ENCODE results near the gene SHB.

The SHB gene

GRCh38 chr9:37876376-37876775 lies 192.7 kb downstream of the SHB start:
- DNase-seq: no peak

GRCh38 chr9:37873955-37874354 lies 195.1 kb downstream of the SHB start:
- DNase-seq: no peak

GRCh38 chr9:37870799-37871176 lies 198.2 kb downstream of the SHB start:
- DNase-seq: no peak

- no peak for DNase-seq
These were observed 198.8 kb downstream of the SHB start for GRCh38 chr9:37870081-37870798.
